ENCODE data around the gene TBC1D10A. TPM values are rescaled to one million over a fixed set of nuclear protein-coding genes. Genes with fewer than 3 reads are reported as not detected.

Gene TBC1D10A
- polyA plus RNA-seq, 4 donors: 8.5 to 16.3 (median 14.4) TPM

- H3K27me3 ChIP-seq (ENCODE audit: control insufficient read depth in 3 of 3, insufficient read depth in 3 of 3, low read length in 3 of 3): no peaks in the 10 kb centered on the region
- no peaks in the 10 kb centered on the region for H3K36me3 ChIP-seq (ENCODE audit: control insufficient read depth in 3 of 3, insufficient read depth in 2 of 3, low read depth in 1 of 3, low read length in 3 of 3)
- H3K9me3 ChIP-seq (ENCODE audit: control insufficient read depth in 2 of 2, insufficient read depth in 1 of 2, low read depth in 1 of 2, low read length in 1 of 2): no peaks in the 10 kb centered on the region
- H3K4me1 ChIP-seq (ENCODE audit: control insufficient read depth in 3 of 3, insufficient read depth in 2 of 3, low read depth in 1 of 3, low read length in 2 of 3): peaks cover 0 to 17% (median 0%) of the 10 kb centered on the region in 3 donors
- FAIRE-seq (no peak), DNase-seq (no peak)
- peak overlapping the region in 1 of 3 donors; percentile 65 for H3K27ac ChIP-seq (ENCODE audit: low read depth in 1 of 3, low read length in 2 of 3)
- H3K4me3 ChIP-seq (ENCODE audit: low read depth in 1 of 3, low read length in 3 of 3): no peak overlapping the region
- 84 to 88% (median 86%) methylated on average over 9 of the region's 9 CpGs for WGBS, 3 donors
Observed at GRCh38 chr22:30265131-30265720, 61.5 kb downstream of the TBC1D10A start.

GRCh38 chr22:30263883-30264282 lies 62.9 kb downstream of the TBC1D10A start:
- Histone ChIP-seq H3K4me3 (ENCODE audit: low read depth in 1 of 3, low read length in 3 of 3) (no peak overlapping the region), H3K9me3 (ENCODE audit: control insufficient read depth in 2 of 2, insufficient read depth in 1 of 2, low read depth in 1 of 2, low read length in 1 of 2) (no peaks in the 10 kb centered on the region), H3K27me3 (ENCODE audit: control insufficient read depth in 3 of 3, insufficient read depth in 3 of 3, low read length in 3 of 3) (no peaks in the 10 kb centered on the region), H3K27ac (ENCODE audit: low read depth in 1 of 3, low read length in 2 of 3) (no peak overlapping the region), H3K36me3 (ENCODE audit: control insufficient read depth in 3 of 3, insufficient read depth in 2 of 3, low read depth in 1 of 3, low read length in 3 of 3) (no peaks in the 10 kb centered on the region), H3K4me1 (ENCODE audit: control insufficient read depth in 3 of 3, insufficient read depth in 2 of 3, low read depth in 1 of 3, low read length in 2 of 3) (peaks cover 0 to 25% (median 0%) of the 10 kb centered on the region in 3 donors)
- DNase-seq: no peak
- WGBS, 3 donors: 89 to 94% (median 93%) methylated on average over 11 to 17 of the region's 17 CpGs
- FAIRE-seq: no peak

GRCh38 chr22:30262917-30263741 lies 63.6 kb downstream of the TBC1D10A start:
- FAIRE-seq: no peak
- no peaks in the 10 kb centered on the region for H3K27me3 ChIP-seq (ENCODE audit: control insufficient read depth in 3 of 3, insufficient read depth in 3 of 3, low read length in 3 of 3)
- peak overlapping the region in 1 of 3 donors; percentile 3 for H3K4me3 ChIP-seq (ENCODE audit: low read depth in 1 of 3, low read length in 3 of 3)
- H3K4me1 ChIP-seq (ENCODE audit: control insufficient read depth in 3 of 3, insufficient read depth in 2 of 3, low read depth in 1 of 3, low read length in 2 of 3): peaks cover 0 to 33% (median 2%) of the 10 kb centered on the region in 3 donors
- H3K36me3 ChIP-seq (ENCODE audit: control insufficient read depth in 3 of 3, insufficient read depth in 2 of 3, low read depth in 1 of 3, low read length in 3 of 3): no peaks in the 10 kb centered on the region
- WGBS, 3 donors: 26 to 29% (median 27%) methylated on average over 27 of the region's 27 CpGs
- H3K9me3 ChIP-seq (ENCODE audit: control insufficient read depth in 2 of 2, insufficient read depth in 1 of 2, low read depth in 1 of 2, low read length in 1 of 2): no peaks in the 10 kb centered on the region
- DNase-seq: peak; percentile 50 to 84
- no peak overlapping the region for H3K27ac ChIP-seq (ENCODE audit: low read depth in 1 of 3, low read length in 2 of 3)

GRCh38 chr22:30262112-30262511 lies 64.6 kb downstream of the TBC1D10A start:
- FAIRE-seq (no peak), DNase-seq (no peak)
- H3K36me3 ChIP-seq (ENCODE audit: control insufficient read depth in 3 of 3, insufficient read depth in 2 of 3, low read depth in 1 of 3, low read length in 3 of 3): no peaks in the 10 kb centered on the region
- H3K9me3 ChIP-seq (ENCODE audit: control insufficient read depth in 2 of 2, insufficient read depth in 1 of 2, low read depth in 1 of 2, low read length in 1 of 2): no peaks in the 10 kb centered on the region
- 86 to 92% (median 88%) methylated on average over 4 of the region's 4 CpGs for WGBS, 3 donors
- H3K4me3 ChIP-seq (ENCODE audit: low read depth in 1 of 3, low read length in 3 of 3): no peak overlapping the region
- H3K27ac ChIP-seq (ENCODE audit: low read depth in 1 of 3, low read length in 2 of 3): no peak overlapping the region
- peaks cover 0 to 34% (median 2%) of the 10 kb centered on the region in 3 donors for H3K4me1 ChIP-seq (ENCODE audit: control insufficient read depth in 3 of 3, insufficient read depth in 2 of 3, low read depth in 1 of 3, low read length in 2 of 3)
- H3K27me3 ChIP-seq (ENCODE audit: control insufficient read depth in 3 of 3, insufficient read depth in 3 of 3, low read length in 3 of 3): no peaks in the 10 kb centered on the region

- WGBS, 3 donors: 88 to 94% (median 90%) methylated on average over 8 of the region's 8 CpGs
- Histone ChIP-seq H3K27ac (ENCODE audit: low read depth in 1 of 3, low read length in 2 of 3) (no peak overlapping the region), H3K4me3 (ENCODE audit: low read depth in 1 of 3, low read length in 3 of 3) (no peak overlapping the region), H3K4me1 (ENCODE audit: control insufficient read depth in 3 of 3, insufficient read depth in 2 of 3, low read depth in 1 of 3, low read length in 2 of 3) (peaks cover 0 to 33% (median 2%) of the 10 kb centered on the region in 3 donors), H3K9me3 (ENCODE audit: control insufficient read depth in 2 of 2, insufficient read depth in 1 of 2, low read depth in 1 of 2, low read length in 1 of 2) (no peaks in the 10 kb centered on the region), H3K36me3 (ENCODE audit: control insufficient read depth in 3 of 3, insufficient read depth in 2 of 3, low read depth in 1 of 3, low read length in 3 of 3) (no peaks in the 10 kb centered on the region), H3K27me3 (ENCODE audit: control insufficient read depth in 3 of 3, insufficient read depth in 3 of 3, low read length in 3 of 3) (no peaks in the 10 kb centered on the region)
- FAIRE-seq: no peak
- DNase-seq: no peak
Observed at GRCh38 chr22:30261134-30261533, 65.6 kb downstream of the TBC1D10A start.

GRCh38 chr22:30260682-30261081 lies 66.1 kb downstream of the TBC1D10A start:
- FAIRE-seq: no peak
- Histone ChIP-seq H3K27me3 (ENCODE audit: control insufficient read depth in 3 of 3, insufficient read depth in 3 of 3, low read length in 3 of 3) (no peaks in the 10 kb centered on the region), H3K36me3 (ENCODE audit: control insufficient read depth in 3 of 3, insufficient read depth in 2 of 3, low read depth in 1 of 3, low read length in 3 of 3) (no peaks in the 10 kb centered on the region), H3K4me3 (ENCODE audit: low read depth in 1 of 3, low read length in 3 of 3) (no peak overlapping the region), H3K9me3 (ENCODE audit: control insufficient read depth in 2 of 2, insufficient read depth in 1 of 2, low read depth in 1 of 2, low read length in 1 of 2) (no peaks in the 10 kb centered on the region), H3K4me1 (ENCODE audit: control insufficient read depth in 3 of 3, insufficient read depth in 2 of 3, low read depth in 1 of 3, low read length in 2 of 3) (peaks cover 0 to 31% (median 2%) of the 10 kb centered on the region in 3 donors), H3K27ac (ENCODE audit: low read depth in 1 of 3, low read length in 2 of 3) (no peak overlapping the region)
- WGBS, 3 donors: 85 to 90% (median 87%) methylated on average over 8 of the region's 8 CpGs
- DNase-seq: no peak

GRCh38 chr22:30260276-30260675 lies 66.5 kb downstream of the TBC1D10A start:
- H3K4me3 ChIP-seq (ENCODE audit: low read depth in 1 of 3, low read length in 3 of 3): no peak overlapping the region
- FAIRE-seq (no peak), DNase-seq (no peak)
- no peak overlapping the region for H3K27ac ChIP-seq (ENCODE audit: low read depth in 1 of 3, low read length in 2 of 3)
- H3K27me3 ChIP-seq (ENCODE audit: control insufficient read depth in 3 of 3, insufficient read depth in 3 of 3, low read length in 3 of 3): no peaks in the 10 kb centered on the region
- 70 to 90% (median 77%) methylated on average over 11 of the region's 11 CpGs for WGBS, 3 donors
- H3K36me3 ChIP-seq (ENCODE audit: control insufficient read depth in 3 of 3, insufficient read depth in 2 of 3, low read depth in 1 of 3, low read length in 3 of 3): no peaks in the 10 kb centered on the region
- H3K9me3 ChIP-seq (ENCODE audit: control insufficient read depth in 2 of 2, insufficient read depth in 1 of 2, low read depth in 1 of 2, low read length in 1 of 2): no peaks in the 10 kb centered on the region
- H3K4me1 ChIP-seq (ENCODE audit: control insufficient read depth in 3 of 3, insufficient read depth in 2 of 3, low read depth in 1 of 3, low read length in 2 of 3): peaks cover 0 to 30% (median 2%) of the 10 kb centered on the region in 3 donors

- 54 to 67% (median 62%) methylated on average over 5 to 6 of the region's 6 CpGs for WGBS, 3 donors
- FAIRE-seq: no peak
Observed at GRCh38 chr22:30254314-30254713, 72.4 kb downstream of the TBC1D10A start.

More at GRCh38 chr22:30254314-30254713, 72.4 kb downstream of the TBC1D10A start:
- H3K4me3 ChIP-seq (ENCODE audit: low read depth in 1 of 3, low read length in 3 of 3): no peak overlapping the region
- peak overlapping the region in 2 of 3 donors; percentile 9 to 38 for H3K27ac ChIP-seq (ENCODE audit: low read depth in 1 of 3, low read length in 2 of 3)
- no peaks in the 10 kb centered on the region for H3K9me3 ChIP-seq (ENCODE audit: control insufficient read depth in 2 of 2, insufficient read depth in 1 of 2, low read depth in 1 of 2, low read length in 1 of 2)
- no peaks in the 10 kb centered on the region for H3K27me3 ChIP-seq (ENCODE audit: control insufficient read depth in 3 of 3, insufficient read depth in 3 of 3, low read length in 3 of 3)
- peaks cover 0 to 47% (median 0%) of the 10 kb centered on the region in 3 donors for H3K36me3 ChIP-seq (ENCODE audit: control insufficient read depth in 3 of 3, insufficient read depth in 2 of 3, low read depth in 1 of 3, low read length in 3 of 3)
- H3K4me1 ChIP-seq (ENCODE audit: control insufficient read depth in 3 of 3, insufficient read depth in 2 of 3, low read depth in 1 of 3, low read length in 2 of 3): peaks cover 4 to 68% (median 5%) of the 10 kb centered on the region in 3 donors
- no peak for DNase-seq
